ENCODE data around the gene PPTC7. TPM values are rescaled to one million over a fixed set of nuclear protein-coding genes. Genes with fewer than 3 reads are reported as not detected.
A peak's percentile ranks its signal among the peaks of the same experiment; 100 is the strongest.
"Not testable (repeated sequence)": the region's sequence is repeated elsewhere in the genome, so short reads cannot be mapped to it uniquely, and the experiment has no call there.

The PPTC7 gene
- total RNA-seq, 1 donor from 2014 or later = 14.4 TPM

DNA sequence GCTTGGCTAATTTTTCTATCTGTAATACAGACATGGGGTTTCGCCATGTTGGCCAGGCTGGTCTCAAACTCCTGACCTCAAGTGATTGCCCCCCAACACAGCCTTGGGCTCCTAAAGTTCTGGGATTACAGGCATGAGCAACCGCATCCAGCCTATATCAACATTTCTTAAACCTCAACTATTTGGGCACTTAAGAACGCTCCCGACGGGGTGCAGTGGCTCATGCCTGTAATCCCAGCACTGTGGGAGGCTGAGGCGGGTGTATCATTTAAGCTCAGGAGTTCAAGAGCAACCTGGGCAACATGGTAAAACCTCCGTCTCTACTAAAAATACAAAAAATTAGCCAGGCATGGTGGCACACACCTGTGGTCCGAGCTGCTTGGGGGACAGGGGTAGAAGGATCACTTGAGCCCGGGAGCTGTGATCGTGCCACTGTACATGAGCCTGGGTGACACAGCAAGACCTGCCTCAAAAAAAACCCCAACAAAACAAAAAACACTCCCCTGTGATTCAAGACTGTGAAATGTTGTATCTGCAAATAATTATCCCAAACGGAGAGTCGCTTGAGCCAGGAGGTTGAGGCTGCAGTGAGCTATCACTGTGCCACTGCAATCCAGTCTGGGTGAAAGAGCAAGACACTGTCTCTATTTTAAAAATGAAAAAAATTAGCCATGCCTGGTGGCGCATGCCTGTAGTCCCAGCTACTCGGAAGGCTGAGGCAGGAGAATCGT lies 21.5 kb downstream of the PPTC7 start:
- no peak for ATAC-seq

DNA sequence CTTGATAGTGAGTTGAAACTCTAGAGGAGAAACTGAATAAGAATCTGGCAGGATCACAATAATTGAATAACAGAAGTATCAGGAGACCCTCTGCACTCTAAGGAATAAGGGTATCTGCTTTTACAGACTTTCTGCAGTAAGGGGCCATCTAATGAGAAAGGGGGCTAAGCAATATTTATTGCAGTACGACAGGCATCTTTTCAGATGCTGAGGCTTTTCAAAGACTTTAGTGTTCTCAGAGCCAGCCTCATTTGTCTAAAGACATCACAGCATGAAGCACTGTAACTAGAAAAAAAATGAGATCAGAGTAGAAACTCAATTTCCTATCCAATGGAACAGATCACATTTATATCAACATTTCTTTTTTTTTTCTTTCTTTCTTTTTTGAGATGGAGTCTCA lies 22.2 kb downstream of the PPTC7 start:
- ATAC-seq = no peak

DNA sequence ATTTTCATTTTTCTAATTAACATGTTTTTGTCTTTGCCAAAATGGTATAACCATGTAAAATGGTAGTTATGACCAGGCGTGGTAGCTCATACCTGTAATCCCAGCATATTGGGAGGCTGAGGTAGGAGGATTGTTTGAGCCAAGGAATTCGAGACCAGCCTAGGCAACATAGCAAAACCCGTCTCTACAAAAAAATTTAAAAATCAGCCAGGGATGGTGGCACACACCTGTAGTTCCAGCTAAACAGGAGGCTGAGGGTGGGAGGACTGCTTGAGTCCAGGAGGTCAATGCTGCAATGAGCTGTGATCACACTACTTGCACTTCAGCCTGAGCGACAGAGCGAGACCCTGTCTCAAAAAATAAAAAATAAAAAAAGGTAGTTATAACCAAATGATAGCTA lies 23.1 kb downstream of the PPTC7 start:
- no peak for ATAC-seq

DNA sequence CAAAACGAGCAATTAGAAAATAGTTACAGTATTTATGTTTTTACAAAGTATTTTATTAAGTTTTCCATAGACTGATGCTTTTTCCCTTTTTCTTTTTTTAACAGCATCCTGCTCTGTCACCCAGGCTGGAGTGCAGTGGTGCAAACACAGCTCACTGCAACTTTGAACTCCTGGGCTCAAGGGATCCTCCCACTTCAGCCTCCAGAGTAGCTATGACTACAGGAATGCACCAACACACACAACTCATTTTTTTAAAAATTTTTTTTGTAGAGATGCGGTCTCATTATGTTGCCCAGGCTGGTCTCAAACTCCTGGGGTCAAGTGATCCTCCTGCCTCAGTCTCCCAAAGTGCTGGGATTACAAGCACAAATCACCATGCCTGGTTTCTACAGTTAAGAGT lies 24.2 kb downstream of the PPTC7 start:
- ATAC-seq = not testable (repeated sequence)

DNA sequence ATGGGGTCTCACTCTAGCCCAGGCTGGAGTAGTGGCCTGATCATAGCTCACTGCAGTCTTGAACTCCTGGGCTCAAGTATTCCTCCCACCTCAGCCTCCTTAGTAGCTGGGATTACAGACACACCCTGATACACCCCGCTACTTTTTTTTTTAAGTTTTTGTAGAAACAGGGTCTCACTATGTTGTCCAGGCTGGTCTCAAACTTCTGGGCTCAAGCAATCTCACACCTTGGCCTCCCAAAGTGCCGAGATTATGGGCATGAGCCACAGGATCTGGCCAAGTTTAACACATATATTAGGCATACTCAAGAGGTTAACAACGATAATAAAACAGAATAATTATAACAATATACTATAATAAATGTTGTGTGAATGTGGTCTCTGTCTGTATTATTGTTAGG lies 25.8 kb downstream of the PPTC7 start:
- ATAC-seq = no peak

DNA sequence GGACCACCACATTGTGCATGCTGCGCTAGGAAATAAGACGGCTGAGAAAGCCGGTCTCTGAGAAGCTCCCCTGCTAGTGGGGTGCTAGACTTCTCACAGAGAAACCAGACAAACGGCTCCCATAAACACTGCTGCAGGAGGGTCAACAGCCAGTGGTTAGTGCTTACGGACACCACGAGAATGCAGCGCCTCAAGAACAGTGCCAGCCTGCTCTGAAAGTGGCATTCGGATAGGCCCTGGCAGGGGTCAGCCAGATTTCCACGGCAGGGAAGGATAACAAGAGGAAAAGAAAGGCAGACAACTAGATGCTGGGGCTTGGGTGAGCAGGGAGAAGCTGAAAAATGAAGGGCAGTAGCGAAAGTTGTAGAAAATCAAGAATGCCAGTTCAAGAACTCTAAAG lies 26.4 kb downstream of the PPTC7 start:
- no peak for ATAC-seq

DNA sequence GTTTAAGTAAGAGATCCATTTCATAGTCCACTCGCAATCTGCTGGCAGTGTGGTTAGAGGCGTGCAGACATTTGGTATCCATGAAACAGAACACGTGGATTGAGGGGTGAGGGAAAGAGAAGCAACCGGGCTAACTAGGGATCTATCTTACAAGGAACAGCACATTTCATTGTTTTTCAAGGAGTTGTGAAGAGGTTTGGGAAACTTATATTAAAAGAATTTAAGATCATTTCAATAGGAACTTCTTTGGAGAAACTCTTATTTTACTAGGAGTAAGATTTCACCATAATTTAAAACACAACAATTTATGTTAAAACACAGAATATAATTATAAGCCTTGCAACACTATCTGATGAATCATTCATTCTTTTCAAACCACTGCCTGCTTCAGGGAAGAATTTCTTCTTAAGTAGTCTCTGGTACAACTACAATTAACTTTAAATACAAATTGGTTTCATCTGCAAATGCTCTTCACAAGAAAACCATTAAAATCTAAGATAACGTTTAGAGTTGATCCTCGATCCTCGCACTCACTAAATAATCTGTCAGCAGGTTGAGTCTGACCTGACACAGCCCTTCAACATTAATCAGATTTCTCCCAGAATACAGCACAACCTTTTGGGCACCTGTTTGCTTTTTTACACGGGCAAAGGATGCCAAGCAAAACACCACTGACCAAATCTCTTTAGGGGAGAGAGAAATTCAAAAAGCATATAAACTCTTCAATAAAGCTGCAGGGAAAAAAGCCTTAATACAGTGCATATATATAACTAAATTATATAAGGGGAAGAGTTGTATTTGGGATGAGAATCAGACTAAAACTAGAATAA lies 27.3 kb downstream of the PPTC7 start:
- no peak for ATAC-seq

DNA sequence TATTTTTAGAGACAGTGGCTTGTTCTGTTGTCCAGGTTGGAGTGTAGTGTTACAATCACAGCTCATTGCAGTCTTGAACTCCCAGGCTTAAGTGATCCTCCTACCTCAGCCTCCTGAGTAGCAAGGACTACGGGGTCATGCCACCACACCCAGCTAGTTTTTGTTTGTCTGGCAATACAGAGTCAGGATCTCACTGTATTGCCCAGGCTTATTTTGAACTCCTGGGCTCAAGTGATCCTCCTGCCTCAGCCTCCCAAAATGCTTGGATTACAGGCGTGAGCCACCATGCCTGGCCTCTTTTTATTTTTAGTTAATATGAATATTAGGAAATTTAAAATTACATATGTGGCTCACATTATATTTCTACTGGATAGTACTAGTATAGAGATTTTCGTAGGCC lies 28.9 kb downstream of the PPTC7 start:
- ATAC-seq = no peak

DNA sequence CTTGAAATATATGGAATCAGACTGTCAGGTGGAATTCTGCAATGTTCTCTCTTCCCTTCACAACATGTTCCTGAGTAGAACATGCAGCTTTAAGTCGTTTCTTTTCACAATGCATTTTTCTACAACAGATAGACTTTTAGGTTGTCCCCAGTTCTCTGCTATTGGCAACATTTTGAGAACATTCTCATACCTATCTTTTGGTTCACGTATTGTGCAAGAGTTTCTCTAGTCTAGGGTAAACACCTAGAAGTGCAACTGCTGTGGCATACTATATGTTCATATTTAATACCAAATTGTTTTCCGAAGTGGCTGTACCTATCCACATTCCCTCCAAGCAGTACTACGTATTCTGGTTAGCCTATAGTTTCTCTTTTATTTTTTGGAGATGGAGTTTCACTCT lies 32.1 kb downstream of the PPTC7 start:
- no peak for ATAC-seq

DNA sequence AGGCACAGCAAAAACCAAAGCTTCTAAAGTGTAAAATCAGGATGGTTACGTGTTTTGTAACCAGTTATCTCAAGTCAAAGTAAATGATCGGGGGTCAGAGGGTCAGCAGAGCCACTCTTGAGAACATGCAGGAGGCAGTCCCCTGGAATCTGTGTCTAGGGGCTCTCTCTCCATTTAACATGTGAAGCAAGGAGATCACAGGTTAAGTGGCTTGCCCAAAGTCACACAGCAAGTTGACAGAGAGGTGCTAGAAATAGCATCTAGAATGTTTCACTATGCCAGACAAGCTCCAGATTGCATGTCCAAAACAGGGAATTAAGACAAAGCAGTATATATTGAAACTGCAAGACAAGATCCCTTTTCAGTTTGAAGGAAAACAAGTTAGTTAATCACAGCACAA lies 33.4 kb downstream of the PPTC7 start:
- ATAC-seq = no peak

DNA sequence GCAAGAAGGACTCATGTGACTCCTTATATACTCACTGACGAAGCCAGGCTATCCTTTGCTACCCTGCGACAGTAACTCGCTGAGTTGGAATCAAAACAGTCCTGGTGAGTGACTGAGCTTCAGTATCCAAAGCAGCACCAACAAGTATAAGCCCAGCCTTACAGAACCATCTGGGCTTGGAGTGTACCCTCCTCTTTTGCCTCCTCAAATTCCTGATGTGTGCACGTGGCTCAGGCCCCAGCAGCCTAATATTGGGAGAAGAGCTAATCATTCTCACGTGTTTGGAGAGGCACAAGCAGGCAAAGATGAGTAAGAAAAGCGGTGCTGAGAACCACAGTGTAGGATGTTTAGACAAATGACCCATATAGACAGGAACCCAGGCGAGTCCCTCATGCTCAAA lies 34.4 kb downstream of the PPTC7 start:
- no peak for ATAC-seq

DNA sequence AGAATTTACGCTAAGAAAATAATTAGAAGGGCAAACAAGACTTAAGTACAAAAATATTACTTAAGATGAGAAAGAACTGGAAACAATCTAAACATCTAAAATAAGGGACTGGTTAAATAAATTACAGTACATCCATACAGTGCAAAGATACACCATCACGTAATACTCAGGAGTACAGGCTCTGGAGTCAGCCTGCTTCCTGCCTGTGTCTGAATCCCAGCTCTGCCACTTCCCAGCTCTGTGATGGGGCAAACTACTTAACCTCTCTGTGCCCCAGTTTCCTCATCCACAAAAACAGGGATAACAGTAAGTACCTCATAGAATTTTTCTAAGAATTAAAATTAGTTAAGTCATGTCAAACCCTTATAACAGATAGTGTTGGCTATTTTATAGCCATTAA lies 36.0 kb downstream of the PPTC7 start:
- ATAC-seq = no peak

DNA sequence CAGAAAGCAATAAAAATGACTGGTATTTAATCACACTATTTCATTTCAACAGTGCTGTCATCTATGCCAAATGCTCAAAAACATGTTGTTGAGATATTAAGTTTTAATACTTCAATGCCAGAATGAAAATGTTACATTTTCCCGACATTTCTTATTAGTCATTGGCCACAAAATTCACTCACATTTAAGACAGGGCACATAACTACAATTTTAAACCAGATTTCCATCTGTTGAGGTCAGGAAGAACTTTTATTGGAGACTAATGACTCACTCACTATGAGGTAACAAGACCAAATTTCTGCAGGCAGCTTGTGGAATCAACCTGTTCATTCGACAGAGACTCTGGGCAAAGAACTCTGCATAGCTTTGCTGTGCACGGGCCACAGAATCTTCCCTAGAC lies 36.8 kb downstream of the PPTC7 start:
- peak; percentile 44 for ATAC-seq

DNA sequence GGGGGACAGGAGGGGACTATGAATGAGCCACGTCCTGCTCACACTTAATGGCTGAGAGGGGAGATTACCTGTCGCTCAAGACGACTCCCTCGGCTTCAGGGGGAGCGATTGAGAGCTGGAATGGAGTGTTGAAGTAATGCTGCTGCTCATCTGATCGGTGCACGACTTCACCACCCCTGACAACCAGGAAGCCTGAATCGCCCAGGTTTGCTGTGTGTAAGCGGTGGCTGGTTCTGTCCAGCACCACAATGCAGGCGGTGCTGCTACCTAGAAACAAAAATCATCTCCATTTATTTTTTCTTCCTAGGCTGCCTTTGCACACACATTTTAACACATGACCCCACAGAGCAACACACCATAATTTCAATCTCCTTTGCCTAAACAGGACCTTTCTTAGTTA lies 37.3 kb downstream of the PPTC7 start:
- peak; percentile 43 for ATAC-seq

DNA sequence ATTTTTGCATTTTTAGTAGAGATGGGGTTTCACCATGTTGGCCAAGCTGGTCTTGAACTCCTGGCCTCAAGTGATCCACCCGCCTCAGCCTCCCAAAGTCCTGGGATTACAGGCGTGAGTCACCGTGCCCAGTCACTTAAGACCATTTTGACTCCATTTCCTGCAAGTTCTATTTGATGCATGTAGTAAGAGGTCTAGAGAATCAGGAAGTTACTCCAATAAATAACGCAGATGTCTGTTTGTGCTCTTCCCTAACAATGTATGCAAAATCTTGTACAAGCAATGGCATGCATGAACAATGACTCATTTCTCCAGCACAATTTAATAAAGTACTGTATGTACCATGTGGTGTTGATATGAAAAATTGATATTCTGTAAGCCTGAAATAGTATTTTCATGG lies 37.9 kb downstream of the PPTC7 start:
- ATAC-seq = peak; percentile 90

DNA sequence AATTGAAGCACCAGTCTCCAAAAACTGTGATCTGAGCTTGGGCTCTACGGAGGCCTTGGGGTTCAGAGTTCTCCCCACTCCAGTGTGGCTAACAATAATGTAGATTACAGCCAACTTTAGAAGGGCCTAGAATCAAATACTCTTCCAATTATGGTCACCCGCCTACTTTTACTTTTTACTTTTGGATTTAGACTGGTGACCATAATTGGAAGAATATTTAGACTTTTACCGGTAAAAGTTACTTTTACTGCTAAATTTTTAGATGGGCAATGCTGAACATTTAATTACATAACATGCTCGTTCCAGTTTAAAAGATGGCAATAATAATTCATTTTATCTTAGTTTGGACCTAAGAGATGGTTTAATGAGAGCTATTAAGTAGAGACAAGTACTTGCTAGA lies 39.2 kb downstream of the PPTC7 start:
- ATAC-seq = no peak

DNA sequence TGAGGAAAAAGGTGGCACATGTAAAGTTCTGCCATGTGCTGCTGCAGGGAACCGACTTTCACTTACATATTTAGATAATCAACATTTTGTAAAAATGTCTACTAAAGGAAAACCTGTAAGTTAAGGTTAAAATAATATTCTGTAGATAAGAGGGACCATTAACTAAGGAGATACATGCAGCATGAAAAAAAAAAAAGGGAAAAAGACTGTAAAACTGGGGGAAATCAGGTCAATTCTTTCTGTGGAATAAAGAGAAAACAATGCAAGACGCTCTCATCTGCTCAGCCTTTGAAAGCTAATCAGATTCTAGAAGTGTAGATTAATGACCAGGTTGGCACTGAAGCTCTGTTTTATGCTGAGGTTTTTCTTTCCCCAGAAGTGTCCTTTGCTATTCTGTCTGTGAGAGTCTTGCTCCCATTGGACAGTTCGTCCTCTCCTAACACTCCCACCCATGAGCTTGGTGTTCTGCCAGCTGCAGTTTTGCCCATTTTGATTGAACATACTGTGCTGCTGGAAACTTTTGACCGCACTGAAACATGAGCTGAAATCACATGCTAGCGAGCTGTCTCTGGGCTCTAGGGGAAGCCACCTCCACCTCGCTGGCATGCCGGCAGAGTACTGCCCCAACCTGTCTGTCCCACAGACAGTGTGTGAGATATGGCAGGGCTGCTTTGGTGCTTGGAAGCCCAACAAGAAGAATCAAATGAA lies 39.7 kb downstream of the PPTC7 start:
- ATAC-seq = peak; percentile 71

DNA sequence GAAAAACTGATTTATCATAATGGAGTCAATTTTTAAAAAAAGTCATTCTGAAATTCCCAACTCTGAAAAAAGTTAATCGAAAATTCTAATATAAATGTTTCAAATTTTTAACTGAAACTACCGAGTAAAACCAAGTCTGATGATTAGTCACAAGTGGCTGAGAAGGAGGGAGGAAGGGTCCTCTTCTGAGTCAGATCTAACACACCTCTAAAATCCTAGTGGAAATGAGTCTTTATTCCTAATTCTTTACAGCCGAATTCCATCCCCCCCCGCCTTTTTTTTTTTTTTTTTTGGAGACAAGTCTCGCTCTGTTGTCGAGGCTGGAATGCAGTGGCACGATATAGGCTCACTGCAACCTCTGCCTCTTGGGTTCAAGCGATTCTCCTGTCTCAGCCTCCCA lies 43.1 kb downstream of the PPTC7 start:
- no peak for ATAC-seq

DNA sequence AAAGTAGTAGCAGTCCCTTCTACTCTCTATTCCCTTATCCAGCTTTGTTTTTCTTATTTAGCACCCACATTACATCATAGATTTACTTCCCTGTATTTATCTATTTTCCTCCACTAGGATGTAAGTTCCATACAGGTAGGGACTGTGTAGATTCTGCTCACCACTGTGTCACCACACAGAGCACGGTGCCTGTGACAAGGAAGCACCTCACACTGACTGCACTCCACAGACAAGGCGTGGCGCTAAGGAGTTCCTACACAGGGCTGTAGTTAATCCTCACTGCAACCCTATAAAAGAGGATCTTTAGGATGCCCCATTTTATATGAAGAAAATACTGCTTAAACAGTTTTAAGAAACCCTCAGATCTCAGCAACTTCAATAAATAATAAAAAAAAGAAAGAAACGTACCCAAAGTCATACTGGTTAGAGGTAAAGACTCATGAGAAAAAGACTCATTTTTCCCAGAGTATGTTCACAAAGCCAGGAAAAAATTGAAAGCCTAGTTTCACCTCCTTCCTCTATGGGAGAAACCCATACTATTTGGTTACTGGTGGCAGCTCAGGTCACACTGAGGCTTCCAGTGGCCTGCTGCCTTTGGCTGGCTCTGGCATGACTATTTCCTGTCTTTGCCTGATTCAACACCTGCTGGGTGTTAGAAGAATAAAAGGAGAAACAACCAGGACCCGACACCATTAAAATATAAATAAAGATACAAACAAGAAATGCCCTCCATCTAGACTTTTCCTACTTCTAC lies 44.1 kb downstream of the PPTC7 start:
- peak; percentile 91 for ATAC-seq

DNA sequence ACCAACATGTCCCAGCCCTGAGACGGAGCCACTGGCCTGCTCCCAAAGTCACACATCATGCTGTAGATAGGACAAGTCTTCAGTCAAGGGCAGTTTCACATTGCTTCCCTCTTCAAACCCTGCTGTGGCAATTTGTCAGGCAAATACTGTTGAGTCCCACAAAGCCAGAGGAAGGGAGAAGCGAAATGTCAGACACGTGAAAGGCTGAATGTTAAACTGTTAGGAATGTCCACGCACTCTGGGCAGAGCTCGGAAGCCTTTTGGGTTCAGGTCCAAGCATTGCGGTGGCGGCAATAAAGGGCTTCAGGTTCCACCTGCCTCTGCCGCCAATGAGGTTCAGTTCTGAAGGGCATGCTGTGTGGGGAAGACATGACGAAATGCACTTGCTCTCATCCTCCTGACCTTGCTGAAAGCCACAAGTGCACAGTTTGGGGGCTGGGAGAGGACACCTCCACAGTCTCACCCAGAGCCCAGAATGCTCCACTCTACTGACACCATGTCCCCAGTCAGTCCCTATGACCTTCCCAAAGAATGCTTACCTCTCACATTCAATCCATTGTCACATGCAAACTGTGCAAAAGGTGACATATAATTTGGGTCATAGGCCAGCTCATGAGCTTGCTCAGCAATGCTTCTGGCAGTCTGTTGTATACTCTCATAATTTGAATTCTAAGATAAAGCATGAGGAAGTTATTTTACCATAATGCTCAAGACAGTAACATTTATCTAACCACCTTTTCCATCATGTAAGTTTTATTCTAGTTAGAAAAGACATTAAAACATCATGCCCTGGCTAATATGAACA lies 45.3 kb downstream of the PPTC7 start:
- ATAC-seq = peak; percentile 51

DNA sequence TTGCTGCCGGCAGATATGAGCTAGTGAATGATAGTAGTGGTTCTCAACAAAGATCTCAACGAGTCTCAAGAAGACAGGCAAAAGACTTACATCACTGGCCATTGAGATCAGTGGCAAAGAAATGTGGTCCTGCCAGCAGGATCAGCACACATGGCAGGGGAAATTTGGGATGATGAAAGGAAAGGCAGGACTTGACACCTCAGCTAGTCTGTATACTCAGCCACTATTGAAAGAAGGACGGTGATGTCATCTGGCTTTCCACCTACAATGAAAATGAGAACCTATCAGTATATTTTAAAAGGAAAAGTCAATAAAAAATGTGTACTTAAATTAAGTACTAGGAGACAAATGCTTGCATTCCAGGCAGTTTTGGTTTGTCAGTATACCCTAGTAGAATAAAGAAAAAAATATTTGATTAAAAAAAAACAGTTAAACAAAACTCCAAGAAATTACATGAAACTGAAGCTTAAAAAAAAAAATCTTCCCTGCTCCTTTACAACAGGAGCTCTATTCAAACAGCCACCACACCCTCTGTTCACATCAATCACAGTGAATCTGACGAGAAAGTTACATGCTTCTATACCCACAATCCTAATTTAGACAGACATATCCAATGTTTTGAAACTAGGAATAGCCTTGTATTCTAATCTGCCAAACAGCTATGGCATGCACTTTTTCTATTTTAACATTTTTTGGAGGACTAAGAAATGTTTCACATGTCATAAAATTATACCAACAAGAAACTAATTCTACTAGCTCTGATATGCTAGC lies 46.1 kb downstream of the PPTC7 start:
- no peak for ATAC-seq
